Upper lobe of left lung (tissue), 6 donors: ENCODE measurements around the gene DUSP8. TPM values are rescaled to one million over a fixed set of nuclear protein-coding genes. Genes with fewer than 3 reads are reported as not detected.

ENCODE experiments used
- ATAC-seq, 2 donors: fragments of 200-7000 bp; cut with Tn5 transposase; one replicate each; pipeline ENCODE4 v1.9.1; 2022; ENCODE audit warnings: mild to moderate bottlenecking in 2 of 2, moderate library complexity in 2 of 2; ENCODE audit not compliant: low FRiP score in 2 of 2
- DNase-seq, 2 donors: peaks; one replicate each; pipeline ENCODE4 v3.0.0-alpha.2; 2019 to 2020
- H3K27ac ChIP-seq, 4 donors: fragments of 200-600 bp; sonication (generic); one replicate each; pipeline ENCODE4 v1.5.1; 2016 to 2019
- H3K27me3 ChIP-seq, 4 donors: fragments of 200-600 bp; sonication (generic); one replicate each; pipeline ENCODE4 v1.5.1; 2017 to 2019
- H3K36me3 ChIP-seq, 4 donors: fragments of 200-600 bp; sonication (generic); one replicate each; pipeline ENCODE4 v1.5.1; 2016 to 2019
- H3K4me1 ChIP-seq, 4 donors: fragments of 200-600 bp; sonication (generic); one replicate each; pipeline ENCODE4 v1.5.1; 2018 to 2019
- H3K4me3 ChIP-seq, 4 donors: fragments of 200-600 bp; sonication (generic); one replicate each; pipeline ENCODE4 v1.5.1; 2017 to 2019; ENCODE audit warnings: mild to moderate bottlenecking in 2 of 4, moderate library complexity in 1 of 4
- H3K9me3 ChIP-seq, 4 donors: fragments of 200-600 bp; sonication (generic); one replicate each; pipeline ENCODE4 v1.5.1; 2018 to 2019
- EP300 ChIP-seq, 4 donors: sonication (generic); formaldehyde crosslinking; IDR thresholded peaks; one replicate each; pipeline ENCODE4 v1.5.1; 2017; ENCODE audit warnings: antibody characterized with exemption in 4 of 4, control low read depth in 2 of 4
- POLR2A ChIP-seq, 4 donors: fragments of 450-650 bp; IDR thresholded peaks; one replicate each; pipeline ENCODE4 v1.5.1; 2016 to 2017; ENCODE audit warnings: antibody characterized with exemption in 4 of 4, mild to moderate bottlenecking in 2 of 4
- POLR2AphosphoS5 ChIP-seq, 2 donors: sonication (generic); formaldehyde crosslinking; IDR thresholded peaks; one replicate each; pipeline ENCODE4 v1.5.1; 2017; ENCODE audit warnings: antibody characterized with exemption in 2 of 2
- WGBS, 2 donors: methylation state at CpG; one replicate each; pipeline ENCODE4 v1.1.5; 2017 to 2018; 5-methylcytosine and 5-hydroxymethylcytosine counted together
- total RNA-seq, 6 donors: library from RNA; depleted of rRNA in 4 of 6; stranded (reverse); fragments of >200 nt in 4 of 6; gene quantifications; one replicate each; pipeline versions ENCODE4 v1.1.0 to v1.2.1, GENCODE V29; 2016 to 2021
- TF ChIP-seq, protein P1 (sequence below), 6 experiments: fragments of 450-650 bp in 4 of 6; fragments of 200-600 bp in 2 of 6; sonication (generic) in 2 of 6; IDR thresholded peaks; one replicate each; pipeline ENCODE4 v1.5.1; 2016 to 2019; ENCODE audit warnings: antibody characterized with exemption in 6 of 6
- donor health status: DM: no; HTN: no; CAD: no; lungs with moderate emphysema.
- donor health status: DM: no; HTN: yes; CAD: no; lungs with severe emphysema.

Gene DUSP8
- total RNA-seq, 6 donors from 2014 or later: 5.2 to 19.3 (median 13.5) TPM

DNA sequence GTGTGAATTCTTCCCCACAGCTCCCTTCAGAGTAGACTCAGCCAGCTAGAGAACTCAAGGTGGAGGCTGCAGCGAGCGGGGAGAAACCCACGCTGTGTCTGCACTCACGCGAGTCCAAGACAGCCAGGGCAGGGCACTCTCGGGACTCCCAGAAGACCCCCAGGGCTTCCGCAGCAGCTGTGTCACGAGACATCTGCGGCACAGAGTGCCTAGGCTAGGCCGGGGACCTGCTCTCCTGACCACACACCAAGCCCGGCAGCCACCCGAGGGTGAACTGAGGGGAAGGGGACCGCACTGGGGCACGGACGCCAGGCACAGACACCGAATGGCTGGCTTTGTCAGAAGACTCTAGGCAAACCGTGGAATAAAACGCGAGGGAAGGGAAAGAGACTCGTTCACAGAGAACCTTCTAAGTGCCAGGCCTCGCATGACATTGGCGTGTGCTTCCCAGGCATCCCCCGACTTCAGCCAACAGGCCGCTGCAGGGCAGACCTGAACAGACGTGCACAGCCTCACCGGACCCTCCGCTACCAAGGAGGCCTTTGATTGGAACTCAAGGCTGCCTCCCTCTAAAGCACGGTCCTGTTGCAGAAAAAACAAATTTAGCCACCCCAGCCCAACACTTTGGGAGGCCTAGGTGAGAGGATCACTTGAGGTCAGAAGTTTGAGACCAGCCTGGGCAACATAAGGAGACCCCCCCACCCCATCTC is 67.3 kb downstream of the DUSP8 start:
- Histone ChIP-seq H3K4me3 (no peak overlapping the region), H3K27ac (no peak overlapping the region), H3K9me3 (no peaks in the 10 kb centered on the region), H3K36me3 (peaks cover 0 to 7% (median under 1%) of the 10 kb centered on the region in 4 donors), H3K4me1 (peaks cover 53 to 82% (median 64%) of the 10 kb centered on the region in 4 donors), H3K27me3 (no peaks in the 10 kb centered on the region)
- ATAC-seq (no peak), DNase-seq (peak in 1 of 2 donors; percentile 48)
- TF ChIP-seq POLR2A (IDR thresholded peaks at IDR 0.05) (no peak), EP300 (IDR thresholded peaks at IDR 0.05) (no peak), POLR2AphosphoS5 (IDR thresholded peaks at IDR 0.05) (no peak)
- TF ChIP-seq, protein P1, sequence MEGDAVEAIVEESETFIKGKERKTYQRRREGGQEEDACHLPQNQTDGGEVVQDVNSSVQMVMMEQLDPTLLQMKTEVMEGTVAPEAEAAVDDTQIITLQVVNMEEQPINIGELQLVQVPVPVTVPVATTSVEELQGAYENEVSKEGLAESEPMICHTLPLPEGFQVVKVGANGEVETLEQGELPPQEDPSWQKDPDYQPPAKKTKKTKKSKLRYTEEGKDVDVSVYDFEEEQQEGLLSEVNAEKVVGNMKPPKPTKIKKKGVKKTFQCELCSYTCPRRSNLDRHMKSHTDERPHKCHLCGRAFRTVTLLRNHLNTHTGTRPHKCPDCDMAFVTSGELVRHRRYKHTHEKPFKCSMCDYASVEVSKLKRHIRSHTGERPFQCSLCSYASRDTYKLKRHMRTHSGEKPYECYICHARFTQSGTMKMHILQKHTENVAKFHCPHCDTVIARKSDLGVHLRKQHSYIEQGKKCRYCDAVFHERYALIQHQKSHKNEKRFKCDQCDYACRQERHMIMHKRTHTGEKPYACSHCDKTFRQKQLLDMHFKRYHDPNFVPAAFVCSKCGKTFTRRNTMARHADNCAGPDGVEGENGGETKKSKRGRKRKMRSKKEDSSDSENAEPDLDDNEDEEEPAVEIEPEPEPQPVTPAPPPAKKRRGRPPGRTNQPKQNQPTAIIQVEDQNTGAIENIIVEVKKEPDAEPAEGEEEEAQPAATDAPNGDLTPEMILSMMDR (IDR thresholded peaks at IDR 0.05): no peak
- WGBS, 2 donors: 90 to 93% methylated on average over 15 to 28 of the region's 28 CpGs

GRCh38 chr11:1504138-1504537 is 67.9 kb downstream of the DUSP8 start:
- DNase-seq (peak in 1 of 2 donors; percentile 45), ATAC-seq (no peak)
- Histone ChIP-seq H3K27me3 (no peaks in the 10 kb centered on the region), H3K4me3 (no peak overlapping the region), H3K4me1 (peaks cover 47 to 76% (median 58%) of the 10 kb centered on the region in 4 donors), H3K27ac (peak overlapping the region in 1 of 4 donors; percentile 38), H3K9me3 (no peaks in the 10 kb centered on the region), H3K36me3 (peaks cover 0 to 7% (median 1%) of the 10 kb centered on the region in 4 donors)
- 45 to 60% methylated on average over 4 to 9 of the region's 9 CpGs for WGBS, 2 donors
- TF ChIP-seq POLR2A (IDR thresholded peaks at IDR 0.05) (no peak), EP300 (IDR thresholded peaks at IDR 0.05) (no peak), POLR2AphosphoS5 (IDR thresholded peaks at IDR 0.05) (no peak)
- TF ChIP-seq, protein P1 (IDR thresholded peaks at IDR 0.05): no peak

Other genes with a start within 250 kb of the DUSP8 start
- gene BRSK2, start 182.3 kb downstream of the DUSP8 start, total RNA-seq: under 1 TPM in 4 of 6 donors, not detected in 2; 0.11 to 0.54 (median 0.25) TPM
- gene MOB2, start 85.5 kb downstream of the DUSP8 start, total RNA-seq: 10 to 100 TPM; 34.7 to 72.3 (median 49.5) TPM
- gene KRTAP5-1, start 13.0 kb upstream of the DUSP8 start, total RNA-seq: not detected
- gene KRTAP5-2, start 26.0 kb upstream of the DUSP8 start, total RNA-seq: not detected
- gene KRTAP5-3, start 36.2 kb upstream of the DUSP8 start, total RNA-seq: not detected
- gene KRTAP5-4, start 49.9 kb upstream of the DUSP8 start, total RNA-seq: not detected
- not detected for gene KRTAP5-5, start 57.5 kb upstream of the DUSP8 start, total RNA-seq
- gene KRTAP5-6, start 124.9 kb upstream of the DUSP8 start, total RNA-seq: not detected
- 10 to 100 TPM in 4 of 6 donors, 1 to 10 TPM in 2; 8.7 to 28.3 (median 14.2) TPM for gene IFITM10, start 178.3 kb upstream of the DUSP8 start, total RNA-seq
- gene CTSD, start 191.7 kb upstream of the DUSP8 start, total RNA-seq: 1,000 to 10,000 TPM in 5 of 6 donors, 100 to 1,000 TPM in 1; 993 to 3,355 (median 2,221) TPM